GM18498 (cell line): ENCODE measurements around the gene HCST.
"Not testable (repeated sequence)": the region's sequence is repeated elsewhere in the genome, so short reads cannot be mapped to it uniquely, and the experiment has no call there.

Experiments
- ATAC-seq: cut with Tn5 transposase; IDR thresholded peaks from one replicate; pipeline ENCODE4 v1.9.1; 2021; ENCODE audit warnings: mild to moderate bottlenecking, moderate library complexity; ENCODE audit not compliant: unreplicated experiment

Gene HCST, protein sequence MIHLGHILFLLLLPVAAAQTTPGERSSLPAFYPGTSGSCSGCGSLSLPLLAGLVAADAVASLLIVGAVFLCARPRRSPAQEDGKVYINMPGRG

DNA sequence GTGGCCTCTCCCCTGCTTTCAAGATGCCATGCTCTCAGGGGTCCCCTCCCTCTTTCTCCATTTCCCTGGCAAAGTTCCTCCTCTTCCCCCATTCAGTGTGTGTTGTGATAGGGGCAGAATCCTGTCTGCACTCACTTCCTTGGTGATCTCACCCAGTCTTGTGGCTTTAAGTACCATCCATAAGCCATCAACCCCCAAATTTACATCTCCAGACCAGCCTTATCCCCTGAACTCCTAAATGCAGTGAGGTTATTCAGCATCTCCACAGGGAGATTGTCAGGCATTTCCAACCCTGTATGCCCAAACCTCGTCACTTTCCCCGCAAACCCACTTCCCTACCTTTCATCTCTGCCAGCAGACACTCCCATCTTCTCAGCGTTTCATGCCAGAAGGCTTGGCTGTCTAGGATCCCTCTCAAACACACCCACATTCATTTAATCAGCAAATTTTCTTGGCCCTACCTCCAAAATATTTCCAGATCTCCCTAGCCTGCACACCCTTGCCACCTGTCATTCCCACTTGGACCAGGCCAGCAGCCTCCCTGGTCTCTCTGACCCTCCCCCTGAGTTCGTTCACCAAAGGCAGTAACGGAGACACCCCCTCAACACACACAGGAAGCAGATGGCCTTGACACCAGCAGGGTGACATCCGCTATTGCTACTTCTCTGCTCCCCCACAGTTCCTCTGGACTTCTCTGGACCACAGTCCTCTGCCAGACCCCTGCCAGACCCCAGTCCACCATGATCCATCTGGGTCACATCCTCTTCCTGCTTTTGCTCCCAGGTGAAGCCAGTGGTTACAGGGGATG lies at the start of gene HCST:
Gene HCST (plus strand): TSS at position 676 of the 808 bp plus-strand sequence. CDS start 65 bp downstream, at position 741.
- ATAC-seq: no peak

DNA sequence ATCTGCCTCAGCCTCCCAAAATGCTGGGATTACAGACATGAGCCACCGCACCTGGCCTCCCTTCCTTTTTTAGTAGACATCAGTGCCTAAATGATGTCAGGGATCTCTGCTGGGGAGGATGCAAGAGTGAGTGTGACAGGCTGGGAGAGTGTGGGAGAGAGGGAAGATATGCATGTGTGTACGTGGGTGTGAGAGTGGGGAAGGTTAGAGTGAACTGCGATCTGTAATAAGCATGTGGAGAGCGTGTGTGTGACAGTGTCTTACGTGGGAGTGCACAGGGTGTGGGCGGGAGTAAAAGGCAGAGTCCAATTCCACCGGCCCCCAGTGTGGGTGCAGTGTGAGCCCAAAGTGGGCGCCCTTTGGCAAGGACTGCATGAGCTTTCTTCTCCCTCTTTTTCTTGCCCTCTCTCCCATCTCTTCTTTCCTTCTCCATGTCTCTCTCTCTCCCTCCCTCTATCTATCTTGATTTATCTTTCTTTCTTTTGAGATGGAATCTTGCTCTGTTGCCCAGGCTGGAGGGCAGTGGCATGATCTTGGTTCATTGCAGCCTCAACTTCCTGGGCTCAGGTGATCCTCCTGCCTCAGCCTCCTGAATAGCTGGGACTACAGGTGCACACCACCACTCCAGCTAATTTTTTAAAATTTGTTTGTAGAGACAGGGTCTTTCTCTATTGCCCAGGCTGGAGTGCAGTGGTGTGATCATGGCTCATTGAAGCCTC lies 49.1 kb upstream of the HCST start:
- no peak for ATAC-seq

DNA sequence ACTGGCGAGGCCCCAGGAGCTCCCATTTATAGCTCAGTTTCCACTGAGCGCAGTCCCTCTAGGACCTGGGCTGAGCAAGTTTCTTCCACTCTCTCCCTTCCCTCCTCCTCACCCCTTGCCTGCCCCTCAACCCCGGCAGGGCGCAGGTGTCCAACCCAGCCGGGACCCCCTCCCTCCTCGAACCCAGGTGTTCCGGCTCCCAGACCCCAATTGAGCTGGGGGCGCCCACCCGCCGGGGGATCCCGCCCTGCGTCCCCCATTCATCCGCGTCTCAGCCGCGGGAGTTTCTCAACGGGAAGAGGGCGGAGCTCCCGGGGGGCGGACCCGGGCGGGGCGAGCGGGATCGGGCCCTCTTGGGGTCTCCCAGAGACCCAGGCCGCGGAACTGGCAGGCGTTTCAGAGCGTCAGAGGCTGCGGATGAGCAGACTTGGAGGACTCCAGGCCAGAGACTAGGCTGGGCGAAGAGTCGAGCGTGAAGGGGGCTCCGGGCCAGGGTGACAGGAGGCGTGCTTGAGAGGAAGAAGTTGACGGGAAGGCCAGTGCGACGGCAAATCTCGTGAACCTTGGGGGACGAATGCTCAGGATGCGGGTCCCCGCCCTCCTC lies 45.7 kb upstream of the HCST start, which contains the start of gene KIRREL2:
Gene KIRREL2 (plus strand): TSS at position 366 of the 604 bp plus-strand sequence. CDS start 209 bp downstream, at position 575.
- ATAC-seq: no peak

DNA sequence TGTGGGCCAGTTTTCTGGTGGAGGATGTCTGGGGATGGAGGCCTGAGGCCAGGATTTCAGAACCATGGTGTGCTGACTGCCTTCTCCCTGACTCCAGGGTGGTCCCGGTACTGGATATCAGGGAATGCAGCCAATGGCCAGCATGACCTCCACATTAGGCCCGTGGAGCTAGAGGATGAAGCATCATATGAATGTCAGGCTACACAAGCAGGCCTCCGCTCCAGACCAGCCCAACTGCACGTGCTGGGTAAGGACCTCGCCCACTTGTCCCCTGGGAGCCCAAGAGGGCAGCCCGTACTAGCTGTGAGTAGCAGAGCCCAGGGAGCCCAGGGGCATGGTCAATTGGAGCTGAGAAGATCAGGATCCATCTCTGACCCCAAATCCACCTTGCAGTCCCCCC lies 44.0 kb upstream of the HCST start:
- ATAC-seq: no peak

DNA sequence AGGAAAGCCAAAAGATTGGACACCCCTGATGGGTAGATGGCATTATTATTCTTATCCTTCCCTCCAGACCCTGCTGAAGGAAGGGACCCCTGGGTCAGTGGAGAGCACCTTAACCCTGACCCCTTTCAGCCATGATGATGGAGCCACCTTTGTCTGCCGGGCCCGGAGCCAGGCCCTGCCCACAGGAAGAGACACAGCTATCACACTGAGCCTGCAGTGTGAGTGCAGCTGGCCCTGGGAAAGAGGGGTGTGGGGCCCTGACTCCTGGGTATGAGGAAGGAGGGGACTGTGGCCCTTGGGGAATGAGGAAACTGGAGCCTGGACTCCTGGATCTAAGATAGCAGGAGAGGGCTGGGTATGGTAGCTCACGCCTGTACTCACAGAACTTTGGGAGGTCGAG lies 42.9 kb upstream of the HCST start:
- no peak for ATAC-seq

DNA sequence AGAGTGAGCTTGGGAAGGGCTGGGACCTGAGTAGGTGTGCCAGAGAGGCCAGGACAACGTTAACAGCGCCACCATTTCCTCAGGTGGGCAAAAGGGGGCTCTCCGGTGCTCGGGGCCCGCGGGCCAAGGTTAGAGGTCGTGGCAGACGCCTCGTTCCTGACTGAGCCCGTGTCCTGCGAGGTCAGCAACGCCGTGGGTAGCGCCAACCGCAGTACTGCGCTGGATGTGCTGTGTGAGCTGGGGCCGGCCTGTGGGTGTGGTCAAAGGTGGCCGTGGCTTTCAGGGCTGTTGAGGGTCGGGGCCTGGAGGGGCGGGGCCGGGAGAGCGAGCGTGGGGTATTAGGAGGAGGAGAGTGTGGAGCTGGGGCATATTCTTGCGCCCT lies 41.9 kb upstream of the HCST start:
- ATAC-seq: no peak

DNA sequence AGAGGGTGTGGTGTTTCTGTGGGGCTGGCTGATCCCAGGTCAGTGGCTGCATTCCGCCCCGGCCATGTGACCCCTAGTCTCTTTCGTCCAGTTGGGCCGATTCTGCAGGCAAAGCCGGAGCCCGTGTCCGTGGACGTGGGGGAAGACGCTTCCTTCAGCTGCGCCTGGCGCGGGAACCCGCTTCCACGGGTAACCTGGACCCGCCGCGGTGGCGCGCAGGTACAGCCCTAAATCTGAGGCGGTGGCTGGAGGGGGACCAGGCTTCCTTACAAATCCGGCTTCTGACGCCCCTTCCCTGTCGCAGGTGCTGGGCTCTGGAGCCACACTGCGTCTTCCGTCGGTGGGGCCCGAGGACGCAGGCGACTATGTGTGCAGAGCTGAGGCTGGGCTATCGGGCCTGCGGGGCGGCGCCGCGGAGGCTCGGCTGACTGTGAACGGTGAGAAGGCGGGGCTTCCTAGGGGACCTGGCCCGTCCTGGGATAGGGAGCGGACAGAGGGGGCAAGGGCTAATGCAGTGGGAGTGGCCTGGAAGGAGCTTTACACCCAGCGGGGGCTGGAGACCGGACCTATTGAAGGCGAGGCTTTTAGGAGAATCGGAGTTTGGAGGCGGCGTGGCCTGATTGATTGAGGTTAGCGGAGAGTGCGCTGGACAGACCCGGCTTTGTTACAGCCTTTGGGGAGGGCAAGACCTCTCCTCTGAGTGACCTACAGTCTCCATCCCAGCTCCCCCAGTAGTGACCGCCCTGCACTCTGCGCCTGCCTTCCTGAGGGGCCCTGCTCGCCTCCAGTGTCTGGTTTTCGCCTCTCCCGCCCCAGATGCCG lies 41.3 kb upstream of the HCST start:
- ATAC-seq: no peak

DNA sequence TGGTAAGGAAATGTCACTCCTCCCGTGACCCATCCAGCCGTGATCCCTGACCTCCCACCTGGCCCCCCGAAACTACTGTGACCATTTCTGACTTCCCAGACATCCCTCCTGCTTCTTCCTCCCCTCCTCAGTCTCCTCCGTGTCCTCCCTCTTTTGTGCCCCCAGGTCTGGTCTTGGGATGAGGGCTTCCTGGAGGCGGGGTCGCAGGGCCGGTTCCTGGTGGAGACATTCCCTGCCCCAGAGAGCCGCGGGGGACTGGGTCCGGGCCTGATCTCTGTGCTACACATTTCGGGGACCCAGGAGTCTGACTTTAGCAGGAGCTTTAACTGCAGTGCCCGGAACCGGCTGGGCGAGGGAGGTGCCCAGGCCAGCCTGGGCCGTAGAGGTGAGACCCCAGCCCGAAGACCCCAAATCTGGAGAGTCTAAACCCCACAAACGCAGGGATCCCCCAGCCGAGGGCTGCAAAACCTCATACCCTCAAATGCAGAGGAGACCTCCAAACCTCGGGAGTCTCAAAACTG lies 40.6 kb upstream of the HCST start:
- no peak for ATAC-seq

DNA sequence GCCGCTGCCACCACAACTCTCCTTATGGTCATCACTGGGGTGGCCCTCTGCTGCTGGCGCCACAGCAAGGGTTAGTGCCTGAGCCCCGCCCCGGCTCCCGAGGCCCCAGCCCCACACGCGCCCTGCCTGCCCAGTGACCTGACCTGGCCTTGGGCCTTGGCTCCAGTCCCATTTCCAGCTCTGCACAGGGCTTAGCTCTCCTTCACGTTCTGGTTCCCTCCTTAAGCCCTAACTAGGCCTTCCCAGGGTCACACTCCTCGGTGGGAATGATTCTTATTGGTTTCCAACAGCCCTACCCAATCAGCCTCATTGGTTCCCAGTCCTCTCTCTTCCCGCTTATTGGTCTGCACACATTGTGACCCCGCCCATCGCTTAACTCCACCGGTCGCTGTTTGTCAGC lies 39.8 kb upstream of the HCST start:
- no peak for ATAC-seq

DNA sequence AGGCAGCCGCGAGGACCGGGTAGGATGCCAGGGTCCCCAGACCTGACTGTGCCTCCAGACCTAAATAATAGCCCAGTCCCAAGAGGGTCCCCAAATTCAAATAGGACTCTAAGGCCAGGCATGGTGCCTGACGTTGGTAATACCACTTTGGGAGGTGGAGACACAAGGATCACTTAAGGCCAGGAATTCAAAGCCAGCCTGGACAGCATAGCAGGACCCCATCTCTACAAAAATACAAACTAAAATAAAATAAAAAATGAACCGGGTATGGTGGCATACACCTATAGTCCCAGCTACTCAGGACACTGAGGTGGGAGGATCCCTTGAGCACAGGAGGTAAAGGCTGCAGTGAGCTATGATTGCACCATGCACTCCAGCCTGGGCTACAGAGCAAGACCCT lies 39.3 kb upstream of the HCST start:
- ATAC-seq: no peak

DNA sequence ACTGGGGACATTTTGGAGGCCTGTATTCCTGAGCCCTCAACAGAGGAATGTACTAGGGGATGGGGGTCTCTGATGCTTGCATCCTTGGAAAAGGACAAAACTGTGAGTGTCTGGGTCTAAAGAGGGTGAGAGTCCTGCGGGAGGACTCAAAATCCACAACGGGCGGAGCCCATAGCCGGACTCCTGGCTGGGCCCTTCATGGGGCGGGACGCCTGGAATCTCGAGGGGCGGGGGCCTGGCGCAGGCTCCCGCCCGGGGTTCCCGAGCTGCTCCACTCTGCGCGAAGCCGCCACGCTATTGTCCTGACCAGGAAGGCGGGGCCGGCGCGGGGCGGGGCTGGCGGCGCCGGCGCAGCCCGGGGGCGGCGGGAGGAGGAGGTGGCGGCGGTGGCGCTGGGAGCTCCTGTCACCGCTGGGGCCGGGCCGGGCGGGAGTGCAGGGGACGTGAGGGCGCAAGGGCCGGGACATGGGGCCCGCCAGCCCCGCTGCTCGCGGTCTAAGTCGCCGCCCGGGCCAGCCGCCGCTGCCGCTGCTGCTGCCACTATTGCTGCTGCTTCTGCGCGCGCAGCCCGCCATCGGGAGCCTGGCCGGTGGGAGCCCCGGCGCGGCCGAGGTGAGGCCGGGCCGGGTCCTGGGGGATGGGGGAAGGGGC lies 34.0 kb upstream of the HCST start, which contains the start of gene APLP1:
Gene APLP1 (plus strand): TSS at position 403 of the 651 bp plus-strand sequence. CDS start 63 bp downstream, at position 466.
- ATAC-seq: no peak

DNA sequence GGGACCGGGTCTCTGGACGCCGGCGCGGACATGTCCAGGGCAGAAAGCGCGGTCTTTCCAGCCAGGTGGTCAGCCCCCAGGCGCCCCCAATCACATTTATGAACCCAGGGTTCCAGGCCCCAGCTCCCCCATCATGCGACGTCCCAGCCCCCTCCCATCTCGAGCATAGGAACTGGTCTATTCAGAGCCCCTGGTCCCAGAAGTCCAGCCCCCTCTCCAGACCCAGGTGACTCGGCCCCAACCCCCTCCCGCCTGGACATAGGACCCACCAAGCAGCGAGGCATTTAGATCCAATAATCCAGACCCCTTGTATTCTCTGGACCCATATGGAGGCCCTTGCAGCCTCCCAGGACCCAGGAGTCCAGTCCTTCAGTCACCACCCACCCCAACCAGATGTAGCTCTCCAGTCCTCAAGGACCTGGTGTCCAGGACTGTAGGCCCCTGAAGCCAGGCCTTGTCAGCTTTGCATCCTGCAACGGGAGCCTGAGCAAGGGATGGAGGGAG lies 33.5 kb upstream of the HCST start:
- no peak for ATAC-seq

DNA sequence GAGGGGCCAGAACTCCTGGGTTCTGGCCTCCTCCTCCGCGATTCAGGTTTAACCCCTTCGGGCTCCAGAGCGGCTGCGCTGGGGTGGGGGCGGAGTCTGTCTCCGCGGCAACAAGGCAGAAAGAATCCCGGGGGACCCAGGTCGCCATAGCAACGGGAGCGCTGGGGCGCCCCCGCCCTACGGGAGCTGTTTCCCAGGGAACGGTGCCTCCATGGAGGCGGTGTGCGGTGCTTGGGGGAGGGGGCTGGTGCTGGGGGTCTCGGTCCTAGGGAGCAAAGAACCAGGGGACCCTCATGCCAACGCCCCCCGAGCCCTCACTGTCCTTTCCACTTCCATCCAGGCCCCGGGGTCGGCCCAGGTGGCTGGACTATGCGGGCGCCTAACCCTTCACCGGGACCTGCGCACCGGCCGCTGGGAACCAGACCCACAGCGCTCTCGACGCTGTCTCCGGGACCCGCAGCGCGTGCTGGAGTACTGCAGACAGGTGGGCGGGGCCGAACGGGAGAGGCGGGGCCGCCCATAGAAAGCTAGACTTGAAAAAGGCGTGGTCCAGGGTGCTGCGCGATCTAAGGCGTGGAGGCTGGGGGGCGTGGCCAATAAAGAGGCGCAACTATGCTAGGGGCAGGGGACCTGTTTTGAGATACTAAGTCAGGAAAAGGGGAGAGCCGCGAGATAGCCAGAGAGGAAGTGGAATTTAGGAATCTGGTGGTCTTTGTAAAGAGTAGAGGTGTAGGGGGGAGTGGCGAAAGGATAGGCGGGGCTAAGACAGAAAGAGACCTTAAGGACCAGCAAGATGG lies 32.8 kb upstream of the HCST start:
- no peak for ATAC-seq

DNA sequence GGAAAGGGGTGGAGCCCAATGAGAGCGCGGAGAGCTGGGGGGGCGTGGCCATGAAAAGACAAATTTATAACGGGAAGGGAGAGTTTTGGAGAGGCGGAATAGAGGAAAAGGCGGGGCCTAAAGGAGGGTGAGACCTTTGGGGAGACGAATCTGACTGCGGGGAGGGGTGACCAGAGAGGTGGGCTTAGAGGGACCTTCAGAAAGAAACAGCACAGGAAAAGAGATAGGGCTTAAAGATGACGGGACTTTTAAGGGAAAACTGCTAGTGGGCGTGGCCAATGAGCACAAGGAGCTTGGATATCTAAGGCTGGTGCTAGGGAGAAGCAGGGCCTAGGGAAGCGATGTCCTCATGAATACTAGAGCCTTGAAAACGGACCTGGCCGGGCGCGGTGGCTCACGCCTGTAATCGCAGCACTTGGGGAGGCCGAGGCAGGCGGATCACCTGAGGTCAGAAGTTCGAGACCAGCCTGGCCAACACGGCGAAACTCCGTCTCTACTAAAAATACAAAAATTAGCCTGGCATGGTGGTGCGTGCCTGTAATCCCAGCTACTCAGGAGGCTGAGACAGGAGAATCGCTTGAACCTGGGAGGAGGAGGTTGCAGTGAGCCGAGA lies 32.1 kb upstream of the HCST start:
- ATAC-seq: not testable (repeated sequence)

DNA sequence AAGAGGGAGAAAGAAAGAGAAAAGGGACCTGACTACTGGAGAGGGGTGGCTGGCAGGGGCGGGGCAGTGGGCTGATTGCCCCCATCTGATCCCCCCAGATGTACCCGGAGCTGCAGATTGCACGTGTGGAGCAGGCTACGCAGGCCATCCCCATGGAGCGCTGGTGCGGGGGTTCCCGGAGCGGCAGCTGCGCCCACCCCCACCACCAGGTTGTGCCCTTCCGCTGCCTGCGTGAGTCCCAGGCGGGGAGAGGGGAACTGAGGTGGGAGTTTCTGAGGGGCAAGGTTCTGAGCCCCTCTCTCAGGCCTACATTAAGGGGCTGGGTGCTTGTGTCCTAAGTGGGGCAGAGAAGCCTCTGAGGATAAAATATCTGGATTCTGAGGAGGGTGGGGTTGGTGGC lies 31.5 kb upstream of the HCST start:
- ATAC-seq: no peak

DNA sequence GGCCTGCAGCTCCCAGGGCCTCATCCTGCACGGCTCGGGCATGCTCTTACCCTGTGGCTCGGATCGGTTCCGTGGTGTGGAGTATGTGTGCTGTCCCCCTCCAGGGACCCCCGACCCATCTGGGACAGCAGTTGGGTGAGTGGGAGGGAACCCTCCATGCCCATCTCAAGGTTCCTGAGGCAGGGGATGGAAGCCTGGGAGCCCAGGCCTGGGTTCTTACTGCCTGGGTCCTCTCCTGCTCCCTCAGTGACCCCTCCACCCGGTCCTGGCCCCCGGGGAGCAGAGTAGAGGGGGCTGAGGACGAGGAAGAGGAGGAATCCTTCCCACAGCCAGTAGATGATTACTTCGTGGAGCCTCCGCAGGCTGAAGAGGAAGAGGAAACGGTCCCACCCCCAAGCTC lies 30.7 kb upstream of the HCST start:
- no peak for ATAC-seq

DNA sequence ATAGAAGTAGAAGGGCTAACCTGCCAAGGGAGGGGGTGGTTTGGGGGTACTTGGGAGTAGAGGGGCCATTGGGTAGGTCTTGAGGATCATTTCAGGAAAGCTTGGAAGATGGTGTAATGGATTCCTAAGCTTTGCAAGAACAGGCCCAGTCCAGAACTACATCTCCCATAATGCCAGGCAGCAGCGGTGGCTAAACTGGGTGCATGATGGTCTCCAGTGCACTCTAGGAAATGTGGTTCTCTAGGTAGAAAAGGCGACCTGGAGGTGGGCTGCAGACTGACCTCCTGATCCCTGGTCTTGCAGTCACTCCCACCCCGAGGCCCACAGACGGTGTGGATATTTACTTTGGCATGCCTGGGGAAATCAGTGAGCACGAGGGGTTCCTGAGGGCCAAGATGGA lies 30.1 kb upstream of the HCST start:
- ATAC-seq: no peak

DNA sequence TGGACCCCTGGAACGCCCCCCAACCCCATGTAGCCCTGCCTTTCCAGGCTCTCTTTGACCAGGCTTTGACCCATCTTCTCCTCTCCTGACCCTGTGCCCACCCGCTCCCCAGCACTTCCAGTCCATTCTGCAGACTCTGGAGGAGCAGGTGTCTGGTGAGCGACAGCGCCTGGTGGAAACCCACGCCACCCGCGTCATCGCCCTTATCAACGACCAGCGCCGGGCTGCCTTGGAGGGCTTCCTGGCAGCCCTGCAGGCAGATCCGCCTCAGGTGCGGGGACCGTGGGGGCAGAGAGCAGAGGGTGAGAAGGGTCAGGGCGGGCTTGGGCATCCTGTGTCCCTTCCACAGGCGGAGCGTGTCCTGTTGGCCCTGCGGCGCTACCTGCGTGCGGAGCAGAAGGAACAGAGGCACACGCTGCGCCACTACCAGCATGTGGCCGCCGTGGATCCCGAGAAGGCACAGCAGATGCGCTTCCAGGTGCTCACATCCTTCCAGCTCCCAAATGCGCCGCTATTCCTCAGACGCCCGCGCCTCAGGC lies 27.9 kb upstream of the HCST start:
- no peak for ATAC-seq
